T1000 (cell line): ENCODE data around the gene CYP2B6.
"Not testable (repeated sequence)": the region's sequence is repeated elsewhere in the genome, so short reads cannot be mapped to it uniquely, and the experiment has no call there.

Source experiments
- DNase-seq: peaks from one replicate; lab custom pipeline; 2025; ENCODE audit warnings: mixed read lengths; lab: John Stamatoyannopoulos, UW

Gene CYP2B6

GRCh38 chr19:41031916-41032315 lies 40.8 kb downstream of the CYP2B6 start:
- DNase-seq: no peak

GRCh38 chr19:41033324-41033723 lies 42.2 kb downstream of the CYP2B6 start:
- DNase-seq: not testable (repeated sequence)

GRCh38 chr19:41039806-41040205 lies 48.7 kb downstream of the CYP2B6 start:
- DNase-seq: no peak

- not testable (repeated sequence) for DNase-seq
Observed at GRCh38 chr19:41045095-41045494, 54.0 kb downstream of the CYP2B6 start.

GRCh38 chr19:41050426-41050825 lies 59.3 kb downstream of the CYP2B6 start:
- DNase-seq: no peak

GRCh38 chr19:41052162-41052561 lies 61.1 kb downstream of the CYP2B6 start:
- not testable (repeated sequence) for DNase-seq

GRCh38 chr19:41053331-41053730 lies 62.2 kb downstream of the CYP2B6 start:
- DNase-seq: not testable (repeated sequence)

- DNase-seq: no peak
Observed at GRCh38 chr19:41064974-41065569, 74.0 kb downstream of the CYP2B6 start.
